Activated CD4-positive, alpha-beta T cell treated with anti-CD3 and anti-CD28 coated beads for 36 hours (primary cell): Measurements from ENCODE around the gene SMPD2. TPM values are rescaled to one million over a fixed set of nuclear protein-coding genes. Genes with fewer than 3 reads are reported as not detected.
"Not testable (repeated sequence)": the region's sequence is repeated elsewhere in the genome, so short reads cannot be mapped to it uniquely, and the experiment has no call there.

Experiments used
- ATAC-seq: fragments of 200-7000 bp; cut with Tn5 transposase; one replicate; pipeline ENCODE4 v1.10.0; 2021; ENCODE audit warnings: mild to moderate bottlenecking, moderate library complexity
- CTCF ChIA-PET: fragments of 350-600 bp; sonication (Branson Sonifier 250); formaldehyde crosslinking; loops from one replicate; lab custom pipeline; 2021; ENCODE audit warnings: antibody characterized with exemption; lab: Charles Lee
- POLR2A ChIA-PET: fragments of 350-600 bp; sonication (Branson Sonifier 250); formaldehyde crosslinking; loops from one replicate; lab custom pipeline; 2021; ENCODE audit warnings: antibody characterized with exemption, inconsistent platforms; lab: Charles Lee
- DNase-seq: peaks from one replicate; pipeline ENCODE4 v3.0.0-alpha.2; 2020
- H3K27ac Mint-ChIP-seq: one replicate; pipeline ENCODE4 v1.8.0; 2021; ENCODE audit warnings: mixed read lengths
- H3K27me3 Mint-ChIP-seq: one replicate; pipeline ENCODE4 v1.8.0; 2021; ENCODE audit warnings: mixed read lengths
- H3K36me3 Mint-ChIP-seq: one replicate; pipeline ENCODE4 v1.8.0; 2021; ENCODE audit warnings: low read depth, mixed read lengths
- H3K4me1 Mint-ChIP-seq: one replicate; pipeline ENCODE4 v1.8.0; 2021; ENCODE audit warnings: mixed read lengths
- H3K4me3 Mint-ChIP-seq: one replicate; pipeline ENCODE4 v1.8.0; 2021; ENCODE audit warnings: mild to moderate bottlenecking, moderate library complexity, mixed read lengths
- H3K9me3 Mint-ChIP-seq: one replicate; pipeline ENCODE4 v1.8.0; 2021; ENCODE audit warnings: low read depth, mixed read lengths
- intact Hi-C, 2 experiments: fragments of 100-400 bp; cut with DNase I in 1 of 2; cut with micrococcal nuclease in 1 of 2; formaldehyde crosslinking; loops; one replicate each; pipeline versions ENCODE4 v1.14.2 to v1.15.1; 2022 to 2024; cut with DNase I, micrococcal nuclease
- total RNA-seq, 2 experiments: library from RNA; stranded (reverse); gene quantifications; one replicate each; pipeline ENCODE4 v1.2.3, GENCODE V29; 2021

The SMPD2 gene
- total RNA-seq, 2 experiments from 2014 or later = 7.5 to 9.5 TPM

GRCh38 chr6:109461205-109461604 is 20.7 kb downstream of the SMPD2 start:
- peaks cover 53% of the 10 kb centered on the region for H3K36me3 Mint-ChIP-seq
- DNase-seq, ATAC-seq, POLR2A ChIA-PET, H3K27ac Mint-ChIP-seq, H3K9me3 Mint-ChIP-seq, H3K27me3 Mint-ChIP-seq, intact Hi-C loops, H3K4me3 Mint-ChIP-seq: not testable (repeated sequence)
- CTCF ChIA-PET = interaction anchor here (1.1 to 1.5 kb wide), 2 partner anchors 22 to 25 kb away, joined by 3 to 4 read pairs; no protein-coding TSS in a partner anchor
- peaks cover 71% of the 10 kb centered on the region for H3K4me1 Mint-ChIP-seq

- Mint-ChIP-seq H3K27ac (peak overlapping the region; percentile 72), H3K36me3 (peaks cover 52% of the 10 kb centered on the region), H3K9me3 (peaks cover 5% of the 10 kb centered on the region), H3K27me3 (no peaks in the 10 kb centered on the region), H3K4me3 (no peak overlapping the region), H3K4me1 (peaks cover 63% of the 10 kb centered on the region)
- intact Hi-C loops = no loop called here
- DNase-seq = no peak
- CTCF ChIA-PET = interaction anchor here (1.1 kb wide), 1 partner anchor 23 kb away, joined by 3 read pairs; no protein-coding TSS in a partner anchor
- POLR2A ChIA-PET = no interaction called here
- no peak for ATAC-seq
Observed at GRCh38 chr6:109461733-109462526, 21.4 kb downstream of the SMPD2 start.

- H3K4me3 Mint-ChIP-seq = no peak overlapping the region
- peaks cover 5% of the 10 kb centered on the region for H3K9me3 Mint-ChIP-seq
- CTCF ChIA-PET = interaction anchor here (0.5 to 1.1 kb wide), 4 partner anchors 9 to 102 kb away, joined by 3 to 4 read pairs (median 4); no protein-coding TSS in a partner anchor
- DNase-seq (no peak), ATAC-seq (no peak)
- H3K27ac Mint-ChIP-seq = peak overlapping the region; percentile 45
- H3K4me1 Mint-ChIP-seq = peaks cover 45% of the 10 kb centered on the region
- intact Hi-C loops = no loop called here
- H3K27me3 Mint-ChIP-seq = no peaks in the 10 kb centered on the region
- peaks cover 70% of the 10 kb centered on the region for H3K36me3 Mint-ChIP-seq
- POLR2A ChIA-PET = no interaction called here
Observed at GRCh38 chr6:109465772-109466171, 25.2 kb downstream of the SMPD2 start.

GRCh38 chr6:109466212-109466923 is 25.8 kb downstream of the SMPD2 start:
- ChIA-PET POLR2A (no interaction called here), CTCF (interaction anchor here (0.6 to 1.1 kb wide), 3 partner anchors 9 to 103 kb away, joined by 3 to 4 read pairs (median 3); no protein-coding TSS in a partner anchor)
- H3K4me3 Mint-ChIP-seq = no peak overlapping the region
- ATAC-seq = no peak
- intact Hi-C loops = no loop called here
- no peak for DNase-seq
- H3K9me3 Mint-ChIP-seq = peaks cover 5% of the 10 kb centered on the region
- H3K4me1 Mint-ChIP-seq = peaks cover 44% of the 10 kb centered on the region
- H3K27me3 Mint-ChIP-seq = no peaks in the 10 kb centered on the region
- H3K27ac Mint-ChIP-seq = peak overlapping the region; percentile 33
- peaks cover 68% of the 10 kb centered on the region for H3K36me3 Mint-ChIP-seq

GRCh38 chr6:109467696-109468095 is 27.2 kb downstream of the SMPD2 start:
- Mint-ChIP-seq H3K4me3 (no peak overlapping the region), H3K9me3 (no peaks in the 10 kb centered on the region), H3K4me1 (peaks cover 49% of the 10 kb centered on the region), H3K27me3 (no peaks in the 10 kb centered on the region), H3K36me3 (peaks cover 68% of the 10 kb centered on the region), H3K27ac (no peak overlapping the region)
- ChIA-PET POLR2A (no interaction called here), CTCF (no interaction called here)
- intact Hi-C loops = no loop called here
- DNase-seq (no peak), ATAC-seq (no peak)

- peaks cover 75% of the 10 kb centered on the region for H3K36me3 Mint-ChIP-seq
- peaks cover 57% of the 10 kb centered on the region for H3K4me1 Mint-ChIP-seq
- no peak for DNase-seq
- POLR2A ChIA-PET = interaction anchor here (0.6 kb wide), 3 partner anchors 21 to 269 kb away, joined by 3 read pairs; no protein-coding TSS in a partner anchor
- CTCF ChIA-PET = interaction anchor here (0.7 kb wide), 1 partner anchor 21 kb away, joined by 3 read pairs; no protein-coding TSS in a partner anchor
- no peak for ATAC-seq
- H3K9me3 Mint-ChIP-seq = no peaks in the 10 kb centered on the region
- H3K27me3 Mint-ChIP-seq = no peaks in the 10 kb centered on the region
- no peak overlapping the region for H3K4me3 Mint-ChIP-seq
- intact Hi-C loops = no loop called here
- H3K27ac Mint-ChIP-seq = peak overlapping the region; percentile 7
Observed at GRCh38 chr6:109469591-109470189, 29.2 kb downstream of the SMPD2 start.

- Mint-ChIP-seq H3K9me3 (no peaks in the 10 kb centered on the region), H3K4me1 (peaks cover 59% of the 10 kb centered on the region), H3K4me3 (no peak overlapping the region), H3K27ac (peak overlapping the region; percentile 59), H3K27me3 (no peaks in the 10 kb centered on the region), H3K36me3 (peaks cover 74% of the 10 kb centered on the region)
- POLR2A ChIA-PET = interaction anchor here (1.5 kb wide), 1 partner anchor 30 kb away, joined by 3 read pairs; the partner anchor contains the start of gene SMPD2
- intact Hi-C loops = no loop called here
- no peak for DNase-seq
- ATAC-seq = no peak
- CTCF ChIA-PET = no interaction called here
Observed at GRCh38 chr6:109471105-109471810, 30.7 kb downstream of the SMPD2 start.

GRCh38 chr6:109472132-109472995 is 31.8 kb downstream of the SMPD2 start:
- ATAC-seq = peak; percentile 72
- ChIA-PET CTCF (interaction anchor here (0.9 to 1.6 kb wide), 4 partner anchors 8 to 16 kb away, joined by 3 to 4 read pairs (median 4); no protein-coding TSS in a partner anchor), POLR2A (interaction anchor here (1.5 kb wide), 1 partner anchor 31 kb away, joined by 3 read pairs; the partner anchor contains the start of gene SMPD2)

GRCh38 chr6:109473120-109473519 is 32.6 kb downstream of the SMPD2 start:
- no peak for DNase-seq
- H3K4me1 Mint-ChIP-seq = peaks cover 70% of the 10 kb centered on the region
- CTCF ChIA-PET = interaction anchor here (0.9 to 1.6 kb wide), 4 partner anchors 9 to 16 kb away, joined by 3 to 4 read pairs (median 4); no protein-coding TSS in a partner anchor
- H3K27me3 Mint-ChIP-seq = no peaks in the 10 kb centered on the region
- H3K9me3 Mint-ChIP-seq = no peaks in the 10 kb centered on the region
- POLR2A ChIA-PET = no interaction called here
- no peak for ATAC-seq
- H3K4me3 Mint-ChIP-seq = no peak overlapping the region
- intact Hi-C loops = loop anchor here in 1 of 2 experiments (2.0 kb wide), 1 partner anchor 14 kb away; no protein-coding TSS in a partner anchor
- H3K36me3 Mint-ChIP-seq = peaks cover 72% of the 10 kb centered on the region
- peak overlapping the region; percentile 59 for H3K27ac Mint-ChIP-seq

More at GRCh38 chr6:109472132-109472995, 31.8 kb downstream of the SMPD2 start:
- DNase-seq = peak; percentile 25
- H3K27ac Mint-ChIP-seq = peak overlapping the region; percentile 59
- H3K36me3 Mint-ChIP-seq = peaks cover 76% of the 10 kb centered on the region
- no peaks in the 10 kb centered on the region for H3K9me3 Mint-ChIP-seq
- no peak overlapping the region for H3K4me3 Mint-ChIP-seq
- H3K4me1 Mint-ChIP-seq = peaks cover 67% of the 10 kb centered on the region
- intact Hi-C loops = loop anchor here in 1 of 2 experiments (2.0 kb wide), 1 partner anchor 14 kb away; no protein-coding TSS in a partner anchor
- H3K27me3 Mint-ChIP-seq = no peaks in the 10 kb centered on the region
